Loucy (cell line): ENCODE results near the gene TMEM181.

ENCODE experiments used
- H2AFZ ChIP-seq: fragments of 200-600 bp; sonication (generic); 2 replicates; pipeline ENCODE4 v1.6.0; 2016; ENCODE audit warnings: antibody characterized with exemption, mild to moderate bottlenecking, low read length, moderate library complexity
- H3F3A ChIP-seq: fragments of 200-600 bp; 2 replicates; pipeline ENCODE4 v1.6.0; 2016; ENCODE audit warnings: antibody characterized with exemption, low read depth, mild to moderate bottlenecking
- H3K27me3 ChIP-seq: fragments of 200-600 bp; sonication (generic); 2 replicates; pipeline ENCODE4 v1.6.1; 2014; ENCODE audit warnings: low read length, mild to moderate bottlenecking; ENCODE audit not compliant: insufficient read depth, poor library complexity, severe bottlenecking
- H3K36me3 ChIP-seq: fragments of 200-600 bp; sonication (generic); 2 replicates; pipeline ENCODE4 v1.6.1; 2016; ENCODE audit warnings: low read length; ENCODE audit not compliant: insufficient read depth
- H3K4me1 ChIP-seq: fragments of 200-600 bp; sonication (generic); 2 replicates; pipeline ENCODE4 v1.5.1; 2014; ENCODE audit warnings: low read length, mild to moderate bottlenecking; ENCODE audit not compliant: insufficient read depth, poor library complexity, severe bottlenecking
- H3K4me2 ChIP-seq: fragments of 200-600 bp; sonication (generic); 2 replicates; pipeline ENCODE4 v1.6.0; 2014; ENCODE audit warnings: antibody characterized with exemption, low read length, low read depth, mild to moderate bottlenecking; ENCODE audit not compliant: poor library complexity, severe bottlenecking
- H3K4me3 ChIP-seq: fragments of 200-600 bp; sonication (generic); 2 replicates; pipeline ENCODE4 v1.5.1; 2014; ENCODE audit warnings: low read length, mild to moderate bottlenecking, mixed read lengths; ENCODE audit not compliant: poor library complexity, severe bottlenecking
- H3K79me2 ChIP-seq: fragments of 200-600 bp; sonication (generic); 2 replicates; pipeline ENCODE4 v1.6.1; 2014; ENCODE audit warnings: low read length; ENCODE audit not compliant: insufficient read depth
- H3K9ac ChIP-seq: fragments of 200-600 bp; sonication (generic); 2 replicates; pipeline ENCODE4 v1.6.0; 2014; ENCODE audit warnings: mild to moderate bottlenecking, low read depth, low read length, moderate library complexity; ENCODE audit not compliant: poor library complexity, severe bottlenecking
- H3K9me2 ChIP-seq: fragments of 200-600 bp; sonication (generic); replicated peaks from 2 replicates; pipeline ENCODE4 v1.6.1; 2016; ENCODE audit warnings: low read depth, low read length, mixed read lengths
- H3K9me3 ChIP-seq: fragments of 200-600 bp; sonication (generic); 2 replicates; pipeline ENCODE4 v1.6.1; 2014; ENCODE audit warnings: mild to moderate bottlenecking, antibody characterized with exemption, low read length, low read depth; ENCODE audit not compliant: insufficient read depth
- H4K20me1 ChIP-seq: fragments of 200-600 bp; sonication (generic); 2 replicates; pipeline ENCODE4 v1.6.0; 2014; ENCODE audit warnings: antibody characterized with exemption, low read length, mild to moderate bottlenecking; ENCODE audit not compliant: insufficient read depth, poor library complexity, severe bottlenecking
- CTCF ChIP-seq: fragments of 200-600 bp; sonication (generic); conservative IDR thresholded peaks from 2 replicates; pipeline ENCODE4 v1.5.1; 2014; ENCODE audit warnings: mild to moderate bottlenecking, antibody characterized with exemption, low read length
- EZH2phosphoT487 ChIP-seq: fragments of 200-600 bp; IDR thresholded peaks from 2 replicates; pipeline ENCODE4 v1.6.1; 2018; ENCODE audit warnings: antibody characterized with exemption, mild to moderate bottlenecking, moderate library complexity, borderline replicate concordance

TMEM181 gene

GRCh38 chr6:158589366-158589765 is 29.5 kb downstream of the TMEM181 start:
- Histone ChIP-seq H3K9me2 (no peaks in the 10 kb centered on the region), H3K27me3 (no peaks in the 10 kb centered on the region), H3K4me1 (no peaks in the 10 kb centered on the region), H3K4me3 (no peak overlapping the region), H2AFZ (no peak overlapping the region), H3K4me2 (no peak overlapping the region), H3K36me3 (peaks cover 83% of the 10 kb centered on the region; the same call in 1 of the 2 replicates), H3K79me2 (no peaks in the 10 kb centered on the region), H3F3A (no peaks in the 10 kb centered on the region), H3K9ac (no peak overlapping the region), H4K20me1 (no peaks in the 10 kb centered on the region), H3K9me3 (no peaks in the 10 kb centered on the region)
- TF ChIP-seq CTCF = no peak
- no peak for TF ChIP-seq EZH2phosphoT487

- Histone ChIP-seq H3K9me3 (no peaks in the 10 kb centered on the region), H3K9ac (no peak overlapping the region), H3K36me3 (peaks cover 73% of the 10 kb centered on the region; the same call in 1 of the 2 replicates), H3F3A (no peaks in the 10 kb centered on the region), H4K20me1 (no peaks in the 10 kb centered on the region), H2AFZ (no peak overlapping the region), H3K27me3 (no peaks in the 10 kb centered on the region), H3K4me1 (no peaks in the 10 kb centered on the region), H3K4me3 (no peak overlapping the region), H3K9me2 (no peaks in the 10 kb centered on the region), H3K4me2 (no peak overlapping the region), H3K79me2 (no peaks in the 10 kb centered on the region)
- TF ChIP-seq CTCF (no peak), EZH2phosphoT487 (no peak)
These were observed 31.4 kb downstream of the TMEM181 start for GRCh38 chr6:158591134-158591809.

- H3K9me2 ChIP-seq = no peaks in the 10 kb centered on the region
- TF ChIP-seq EZH2phosphoT487 (no peak), CTCF (no peak)
- H2AFZ ChIP-seq = no peak overlapping the region
- H3K36me3 ChIP-seq = peaks cover 73% of the 10 kb centered on the region; the same call in 1 of the 2 replicates
- no peak overlapping the region for H3K4me3 ChIP-seq
- H3K9me3 ChIP-seq = no peaks in the 10 kb centered on the region
- H3F3A ChIP-seq = no peaks in the 10 kb centered on the region
- no peaks in the 10 kb centered on the region for H3K27me3 ChIP-seq
- no peak overlapping the region for H3K4me2 ChIP-seq
- no peaks in the 10 kb centered on the region for H4K20me1 ChIP-seq
- no peak overlapping the region for H3K9ac ChIP-seq
- no peaks in the 10 kb centered on the region for H3K4me1 ChIP-seq
- no peaks in the 10 kb centered on the region for H3K79me2 ChIP-seq
These were observed 31.9 kb downstream of the TMEM181 start for GRCh38 chr6:158591810-158592209.
